H1 (cell line): Measurements from ENCODE around the gene BARHL1. TPM values are rescaled to one million over a fixed set of nuclear protein-coding genes. Genes with fewer than 3 reads are reported as not detected.

Experiments used
- CTCF ChIA-PET: fragments of 300-600 bp; sonication (Branson Sonifier 250); formaldehyde crosslinking; loops from one replicate; lab custom pipeline; 2021; ENCODE audit not compliant: partially characterized antibody; lab: Charles Lee
- POLR2A ChIA-PET: fragments of 300-600 bp; sonication (Branson Sonifier 250); formaldehyde crosslinking; loops from one replicate; lab custom pipeline; 2021; ENCODE audit warnings: inconsistent platforms; ENCODE audit not compliant: partially characterized antibody; lab: Charles Lee
- DNase-seq, 2 experiments: peaks; one replicate each; pipeline versions ENCODE4 v3.0.0 to v3.0.0-alpha.2; 2010 to 2022; ENCODE audit warnings: low spot score in 2 of 2, low read depth in 1 of 2, mixed read lengths in 1 of 2
- FAIRE-seq: peaks from 2 replicates; lab custom pipeline; 2011; peaks lifted over from hg19 to GRCh38; lab: Jason Lieb, UNC
- H2AFZ ChIP-seq: 2 replicates; pipeline ENCODE4 v1.8.1; 2012; ENCODE audit warnings: low read length, inconsistent platforms
- H2AK5ac ChIP-seq: 2 replicates; pipeline ENCODE4 v1.6.1; 2013; ENCODE audit warnings: low read depth, low read length
- H2BK120ac ChIP-seq: replicated peaks from 2 replicates; pipeline ENCODE3; 2013; ENCODE audit warnings: low read depth, low read length, inconsistent platforms
- H2BK12ac ChIP-seq: 2 replicates; pipeline ENCODE4 v1.6.1; 2013; ENCODE audit warnings: low read depth, low read length
- H2BK15ac ChIP-seq: 2 replicates; pipeline ENCODE4 v1.6.1; 2013; ENCODE audit warnings: low read length
- H2BK20ac ChIP-seq: 2 replicates; pipeline ENCODE4 v1.6.1; 2013; ENCODE audit warnings: low read length
- H2BK5ac ChIP-seq: 2 replicates; pipeline ENCODE4 v1.6.1; 2013; ENCODE audit warnings: low read depth, low read length
- H3K14ac ChIP-seq: 2 replicates; pipeline ENCODE4 v1.6.1; 2013; ENCODE audit warnings: inconsistent platforms; ENCODE audit not compliant: insufficient read length
- H3K18ac ChIP-seq: 2 replicates; pipeline ENCODE4 v1.6.1; 2013; ENCODE audit warnings: low read length; ENCODE audit errors: extremely low read depth
- H3K23ac ChIP-seq: 2 replicates; pipeline ENCODE4 v1.6.1; 2013; ENCODE audit warnings: inconsistent platforms; ENCODE audit not compliant: insufficient read length
- H3K23me2 ChIP-seq: 2 replicates; pipeline ENCODE4 v1.6.1; 2013; ENCODE audit warnings: low read depth, low read length
- H3K27ac ChIP-seq: 2 replicates; pipeline ENCODE4 v1.6.1; 2011; ENCODE audit warnings: low read depth, low read length, inconsistent platforms
- H3K27me3 ChIP-seq, 4 experiments: replicated peaks in 1 of 4; 1 replicate in 1 of 4; 2 replicates in 3 of 4; pipeline versions ENCODE4 v1.6.1 to v1.8.1; 2011 to 2013; ENCODE audit warnings: low read length in 3 of 4, mild to moderate bottlenecking in 3 of 4, inconsistent platforms in 2 of 4, mixed read lengths in 2 of 4, moderate library complexity in 1 of 4; ENCODE audit not compliant: control insufficient read depth in 3 of 4, insufficient read depth in 3 of 4; ENCODE audit errors: extremely low read depth in 1 of 4
- H3K36me3 ChIP-seq, 4 experiments: 2 replicates each; pipeline versions ENCODE4 v1.6.1 to v1.8.1; 2011 to 2013; ENCODE audit warnings: mild to moderate bottlenecking in 4 of 4, low read length in 3 of 4, moderate library complexity in 2 of 4, control low read depth in 1 of 4, inconsistent platforms in 1 of 4; ENCODE audit not compliant: insufficient read depth in 4 of 4, control insufficient read depth in 2 of 4
- H3K4ac ChIP-seq: replicated peaks from 2 replicates; pipeline ENCODE3; 2013; ENCODE audit warnings: low read length, low read depth, mixed read lengths, inconsistent platforms; ENCODE audit not compliant: insufficient read length
- H3K4me1 ChIP-seq, 4 experiments: replicated peaks in 1 of 4; 1 replicate in 1 of 4; 2 replicates in 3 of 4; pipeline versions ENCODE4 v1.6.1 to v1.8.1; 2011 to 2013; ENCODE audit warnings: low read length in 3 of 4, inconsistent platforms in 2 of 4, mixed read lengths in 1 of 4; ENCODE audit not compliant: insufficient read depth in 4 of 4, control insufficient read depth in 3 of 4
- H3K4me2 ChIP-seq, 2 experiments: 2 replicates each; pipeline versions ENCODE4 v1.6.1 to v1.8.1; 2011 to 2013; ENCODE audit warnings: low read depth in 2 of 2, low read length in 2 of 2, control low read depth in 1 of 2, inconsistent platforms in 1 of 2, mild to moderate bottlenecking in 1 of 2; ENCODE audit not compliant: insufficient read depth in 1 of 2
- H3K4me3 ChIP-seq, 4 experiments: fragments of 200-600, 300-600 bp in 1 of 4; sonication (generic), shearing (Covaris generic), sonication (Bioruptor Twin) in 1 of 4; 2 replicates each; pipeline versions ENCODE4 v1.5.1 to v1.8.1; 2011 to 2016; ENCODE audit warnings: low read length in 4 of 4, low read depth in 3 of 4, control low read depth in 2 of 4, inconsistent platforms in 2 of 4, mild to moderate bottlenecking in 2 of 4, mixed read lengths in 1 of 4, moderate library complexity in 1 of 4; ENCODE audit not compliant: insufficient read depth in 2 of 4; ENCODE audit errors: extremely low read depth in 1 of 4
- H3K56ac ChIP-seq: replicated peaks from 2 replicates; pipeline ENCODE3; 2013; ENCODE audit warnings: low read depth, mild to moderate bottlenecking, mixed read lengths, low read length, inconsistent platforms; ENCODE audit not compliant: insufficient read length
- H3K79me1 ChIP-seq: 2 replicates; pipeline ENCODE4 v1.6.1; 2013; ENCODE audit warnings: low read depth, low read length, control low read depth
- H3K79me2 ChIP-seq, 2 experiments: 2 replicates each; pipeline versions ENCODE4 v1.6.1 to v1.8.1; 2012 to 2013; ENCODE audit warnings: low read length in 2 of 2, mild to moderate bottlenecking in 2 of 2, inconsistent platforms in 1 of 2; ENCODE audit not compliant: insufficient read depth in 2 of 2, control insufficient read depth in 1 of 2
- H3K9ac ChIP-seq, 4 experiments: replicated peaks in 1 of 4; 1 replicate in 1 of 4; 2 replicates in 3 of 4; pipeline versions ENCODE4 v1.6.1 to v1.8.1; 2011 to 2013; ENCODE audit warnings: low read depth in 3 of 4, low read length in 3 of 4, control low read depth in 2 of 4, mild to moderate bottlenecking in 2 of 4, moderate library complexity in 2 of 4, inconsistent platforms in 1 of 4; ENCODE audit errors: extremely low read depth in 1 of 4
- H3K9me3 ChIP-seq, 2 experiments: 2 replicates each; pipeline versions ENCODE4 v1.6.1 to v1.8.1; 2012 to 2013; ENCODE audit warnings: mild to moderate bottlenecking in 2 of 2, moderate library complexity in 2 of 2, control low read depth in 1 of 2, inconsistent platforms in 1 of 2, low read depth in 1 of 2, low read length in 1 of 2, mixed read lengths in 1 of 2; ENCODE audit not compliant: insufficient read depth in 2 of 2
- H4K20me1 ChIP-seq, 2 experiments: replicated peaks in 1 of 2; 2 replicates each; pipeline versions ENCODE3 to v1.8.1; 2011 to 2013; ENCODE audit warnings: inconsistent platforms in 2 of 2, low read length in 2 of 2, mild to moderate bottlenecking in 1 of 2; ENCODE audit not compliant: insufficient read depth in 2 of 2, control insufficient read depth in 1 of 2
- H4K5ac ChIP-seq: 2 replicates; pipeline ENCODE4 v1.6.1; 2013; ENCODE audit warnings: low read length, low read depth, mixed read lengths, inconsistent platforms; ENCODE audit not compliant: insufficient read length
- H4K8ac ChIP-seq: 2 replicates; pipeline ENCODE4 v1.8.0; 2013; ENCODE audit warnings: mild to moderate bottlenecking, moderate library complexity, low read length, inconsistent platforms; ENCODE audit not compliant: insufficient read depth; ENCODE audit errors: extremely low read depth
- H4K91ac ChIP-seq: replicated peaks from 2 replicates; pipeline ENCODE3; 2013; ENCODE audit warnings: low read length, mixed read lengths, inconsistent platforms; ENCODE audit not compliant: insufficient read length
- whole genome bisulfite sequencing, 2 experiments: shearing (Covaris generic) in 1 of 2; methylation state at CpG; one replicate each; pipeline versions ENCODE4 v1.1.6 to v1.1.7; 2013 to 2015; ENCODE audit warnings: low lambda C conversion rate in 2 of 2, mixed read lengths in 2 of 2, inconsistent platforms in 1 of 2, low coverage in 1 of 2, missing lambda C conversion rate in 1 of 2; ENCODE audit not compliant: insufficient replicate concordance in 2 of 2, insufficient coverage in 1 of 2, insufficient read length in 1 of 2; ENCODE audit errors: extremely low coverage in 1 of 2, missing lambda C conversion rate in 1 of 2; 5-methylcytosine and 5-hydroxymethylcytosine counted together
- polyA plus RNA-seq, 7 experiments: library from polyadenylated mRNA; depleted of rRNA in 3 of 7; stranded (reverse) in 5 of 7; unstranded in 2 of 7; fragments of >200 nt in 5 of 7; fragments of 200-250 nt in 2 of 7; gene quantifications; 1 replicate in 5 of 7; 2 replicates in 1 of 7; 4 replicates in 1 of 7; pipeline versions ENCODE4 v1.2.1 to v1.2.3, GENCODE V29; 2011 to 2013; ENCODE audit warnings: missing spikeins in 2 of 7, mixed read lengths in 2 of 7
- total RNA-seq: library from RNA; stranded (reverse); fragmentation: NEBNext Ultra II Directional; extraction: Animal tissue kit (Norgen Biotek cat#: 25700); gene quantifications from 2 replicates; pipeline ENCODE4 v1.2.1, GENCODE V29; 2021

The BARHL1 gene
- total and polyA plus RNA-seq, 2 of the 8 experiments (the other 6 are each of a cell fraction or from before 2014, with no cell fraction given) = not detected

DNA sequence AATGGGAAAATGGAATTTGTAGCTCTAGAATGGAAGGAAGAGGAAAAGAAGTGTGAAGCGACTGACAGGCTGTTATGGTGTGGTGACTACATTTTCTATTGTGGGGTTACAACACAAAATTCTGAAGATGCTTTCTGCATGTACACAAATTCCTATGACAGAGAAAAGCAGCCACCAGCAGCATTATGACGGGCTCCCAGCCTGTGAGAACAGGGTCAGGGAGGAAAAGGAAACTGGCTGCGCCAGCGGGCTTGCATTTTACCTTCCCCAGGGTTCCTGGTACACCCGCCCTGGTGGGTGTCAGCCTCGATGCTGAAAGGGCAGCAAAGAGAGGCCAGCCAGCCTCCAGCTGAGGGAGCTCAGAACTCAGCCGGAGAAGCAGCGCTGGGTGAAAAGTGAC is 46.3 kb downstream of the BARHL1 start:
- 91% methylated on average over 8 of the region's 8 CpGs; no CpG with 5 or more reads in 1 of the 2 experiments for WGBS, 2 experiments
- Histone ChIP-seq H2AK5ac (no peak overlapping the region), H3K56ac (no peak overlapping the region), H2BK20ac (no peak overlapping the region), H3K14ac (no peak overlapping the region), H3K79me1 (no peaks in the 10 kb centered on the region; the same call in 1 of the 2 replicates), H3K9ac (no peak overlapping the region), H3K36me3 (peaks cover 3 to 27% (median 17%) of the 10 kb centered on the region in 4 experiments; a peak in 7 of 8 replicates), H2AFZ (no peak overlapping the region), H3K9me3 (no peaks in the 10 kb centered on the region), H3K4me3 (no peak overlapping the region), H3K79me2 (no peaks in the 10 kb centered on the region), H4K8ac (no peak overlapping the region), H4K20me1 (peaks cover 3 to 5% of the 10 kb centered on the region in 2 experiments), H2BK12ac (no peak overlapping the region), H4K5ac (no peak overlapping the region), H3K27ac (no peak overlapping the region), H3K18ac (no peak overlapping the region), H3K23me2 (no peaks in the 10 kb centered on the region), H3K27me3 (no peaks in the 10 kb centered on the region), H2BK120ac (no peak overlapping the region), H3K4me2 (no peak overlapping the region), H4K91ac (no peak overlapping the region), H3K4me1 (0 out of 7 replicates have a peak, but pooled peaks cover 0 to 3% (median 0%) of the 10 kb centered on the region in 4 experiments), H3K4ac (no peak overlapping the region), H3K23ac (no peak overlapping the region), H2BK5ac (no peak overlapping the region), H2BK15ac (no peak overlapping the region)
- ChIA-PET POLR2A (no interaction called here), CTCF (interaction anchor here (1.3 kb wide), 2 partner anchors 11 to 15 kb away, joined by 3 to 6 read pairs; no protein-coding TSS in a partner anchor)
- DNase-seq (no peak), FAIRE-seq (no peak)
